ENCODE measurements around the gene PSD4.

DNA sequence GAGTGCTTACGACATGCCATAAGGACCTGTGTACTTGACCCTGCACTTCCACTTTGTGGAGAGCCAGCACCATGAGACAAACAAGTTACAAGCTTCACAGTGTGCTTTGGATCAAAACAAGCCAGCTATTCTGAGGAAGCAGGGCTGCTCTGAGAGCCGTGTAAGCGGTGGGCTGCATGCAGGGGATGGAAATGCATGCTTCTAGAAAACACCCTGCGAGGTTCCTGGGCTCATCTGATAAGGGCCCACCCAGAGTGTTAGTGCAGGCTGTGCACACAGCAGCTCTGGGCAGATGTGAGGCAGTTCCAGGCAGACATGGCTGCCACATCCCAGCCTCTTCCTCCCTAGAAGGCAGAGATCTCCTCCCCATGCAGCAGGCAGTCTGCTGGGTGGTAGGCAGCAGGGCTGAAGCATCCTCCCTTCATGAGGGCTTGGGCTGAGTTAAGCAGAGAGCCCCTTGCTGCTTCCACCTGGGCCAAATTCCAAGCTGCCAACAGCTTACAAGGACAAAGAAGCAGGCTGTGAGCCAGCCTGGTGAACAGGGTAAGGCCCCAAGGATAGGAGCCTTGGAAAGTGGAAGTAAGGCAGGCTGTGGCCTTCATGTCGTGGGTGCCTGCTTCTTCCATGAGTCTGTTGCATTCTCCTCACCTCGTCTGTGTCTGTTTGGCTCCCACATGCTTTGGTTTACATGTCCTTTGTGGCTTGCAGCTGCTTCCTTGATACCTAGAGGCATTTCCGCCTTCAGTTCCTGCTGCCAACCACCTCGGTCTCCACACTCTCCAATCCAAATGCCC lies 7.7 kb downstream of the PSD4 start:
- TF ChIP-seq, protein P1, sequence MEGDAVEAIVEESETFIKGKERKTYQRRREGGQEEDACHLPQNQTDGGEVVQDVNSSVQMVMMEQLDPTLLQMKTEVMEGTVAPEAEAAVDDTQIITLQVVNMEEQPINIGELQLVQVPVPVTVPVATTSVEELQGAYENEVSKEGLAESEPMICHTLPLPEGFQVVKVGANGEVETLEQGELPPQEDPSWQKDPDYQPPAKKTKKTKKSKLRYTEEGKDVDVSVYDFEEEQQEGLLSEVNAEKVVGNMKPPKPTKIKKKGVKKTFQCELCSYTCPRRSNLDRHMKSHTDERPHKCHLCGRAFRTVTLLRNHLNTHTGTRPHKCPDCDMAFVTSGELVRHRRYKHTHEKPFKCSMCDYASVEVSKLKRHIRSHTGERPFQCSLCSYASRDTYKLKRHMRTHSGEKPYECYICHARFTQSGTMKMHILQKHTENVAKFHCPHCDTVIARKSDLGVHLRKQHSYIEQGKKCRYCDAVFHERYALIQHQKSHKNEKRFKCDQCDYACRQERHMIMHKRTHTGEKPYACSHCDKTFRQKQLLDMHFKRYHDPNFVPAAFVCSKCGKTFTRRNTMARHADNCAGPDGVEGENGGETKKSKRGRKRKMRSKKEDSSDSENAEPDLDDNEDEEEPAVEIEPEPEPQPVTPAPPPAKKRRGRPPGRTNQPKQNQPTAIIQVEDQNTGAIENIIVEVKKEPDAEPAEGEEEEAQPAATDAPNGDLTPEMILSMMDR (IDR thresholded peaks at IDR 0.05; ENCODE audit: insufficient read depth, low read length, poor library complexity, severe bottlenecking), result no peak
- TF ChIP-seq EZH2phosphoT487 (conservative IDR thresholded peaks at IDR 0.05; ENCODE audit: low read length), result no peak
